ENCODE measurements around the gene TNNC1. TPM values are rescaled to one million over a fixed set of nuclear protein-coding genes. Genes with fewer than 3 reads are reported as not detected.

TNNC1 gene
- total and polyA plus RNA-seq, 4 donors: 0.21 to 0.75 (median 0.35) TPM

DNA sequence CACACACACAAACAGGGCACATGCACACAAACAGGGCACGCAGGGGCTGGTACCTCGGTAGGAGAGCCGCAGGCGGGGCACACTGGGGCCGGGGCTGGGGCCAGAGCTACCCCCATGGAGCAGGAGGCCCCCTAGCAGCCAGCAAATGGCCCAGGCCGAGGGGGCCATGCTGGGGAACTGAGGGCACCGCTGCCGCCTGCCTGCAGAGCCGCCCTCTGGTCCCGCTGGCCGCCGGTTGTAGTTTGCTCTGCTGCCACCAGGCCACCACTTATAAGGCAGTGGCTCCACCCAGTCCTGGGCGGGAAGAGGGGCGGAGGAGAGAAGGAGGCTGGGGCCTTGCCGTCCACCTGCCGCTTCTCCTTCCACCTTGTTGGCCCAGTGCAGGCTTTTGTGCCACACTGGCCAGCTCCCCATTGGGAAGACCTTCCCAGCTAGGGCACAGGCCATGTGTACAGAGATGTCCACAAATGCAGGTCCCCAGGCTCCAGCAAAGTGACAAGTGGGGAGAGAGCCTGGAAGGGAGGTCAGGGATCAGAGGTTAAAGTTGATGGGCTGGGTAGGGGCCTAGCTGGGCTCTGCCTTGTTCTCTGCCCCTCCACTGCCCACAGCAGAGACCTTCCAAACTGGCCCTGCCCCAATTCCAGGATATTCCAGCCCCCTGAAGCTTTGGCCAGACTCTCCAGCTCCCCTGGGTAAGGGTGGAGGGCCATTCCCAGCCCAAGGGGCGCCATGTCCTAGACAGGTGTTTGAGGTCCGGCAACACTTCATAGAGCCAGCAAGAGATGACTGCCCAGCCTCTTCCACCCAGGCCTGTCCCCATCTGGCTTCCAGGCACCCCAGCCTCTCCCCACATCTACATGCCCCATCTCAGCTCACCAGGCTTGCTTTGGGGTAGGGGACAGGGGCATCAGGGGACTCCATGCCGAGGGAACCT is 8.7 kb downstream of the TNNC1 start, which contains the start of gene SEMA3G:
Gene SEMA3G (minus strand): TSS at position 244 of the 934 bp plus-strand sequence. CDS start 76 bp downstream, at position 168.
- Histone ChIP-seq H3K9ac (ENCODE audit: low read depth in 1 of 2, low read length in 2 of 2) (no peak within 1 kb of the TSS), H3K27ac (ENCODE audit: low read depth in 1 of 2, low read length in 2 of 2) (no peak within 1 kb of the TSS), H3K27me3 (ENCODE audit: control insufficient read depth in 4 of 4, insufficient read depth in 4 of 4, low read length in 3 of 4) (no peaks in the 10 kb centered on the region), H3K4me1 (ENCODE audit: control insufficient read depth in 4 of 4, insufficient read depth in 4 of 4, low read length in 3 of 4) (peaks cover 2 to 5% (median 4%) of the 10 kb centered on the region in 4 donors), H3K4me3 (ENCODE audit: low read depth in 1 of 3, low read length in 3 of 3) (no peak within 1 kb of the TSS), H3K9me3 (ENCODE audit: control insufficient read depth in 4 of 4, low read length in 3 of 4) (no peaks in the 10 kb centered on the region), H3K36me3 (ENCODE audit: control insufficient read depth in 4 of 4, insufficient read depth in 3 of 4, low read depth in 1 of 4, low read length in 3 of 4) (no peaks in the 10 kb centered on the region)
- DNase-seq (ENCODE audit: low spot score): peak; percentile 76
- TF ChIP-seq HNF4A (conservative IDR thresholded peaks at IDR 0.05): no peak
- peak; percentile 68 for TF ChIP-seq CTCF (IDR thresholded peaks at IDR 0.05; ENCODE audit: low read depth, low read length, missing input control)
- 30% methylated on average over 19 of the region's 19 CpGs for WGBS

DNA sequence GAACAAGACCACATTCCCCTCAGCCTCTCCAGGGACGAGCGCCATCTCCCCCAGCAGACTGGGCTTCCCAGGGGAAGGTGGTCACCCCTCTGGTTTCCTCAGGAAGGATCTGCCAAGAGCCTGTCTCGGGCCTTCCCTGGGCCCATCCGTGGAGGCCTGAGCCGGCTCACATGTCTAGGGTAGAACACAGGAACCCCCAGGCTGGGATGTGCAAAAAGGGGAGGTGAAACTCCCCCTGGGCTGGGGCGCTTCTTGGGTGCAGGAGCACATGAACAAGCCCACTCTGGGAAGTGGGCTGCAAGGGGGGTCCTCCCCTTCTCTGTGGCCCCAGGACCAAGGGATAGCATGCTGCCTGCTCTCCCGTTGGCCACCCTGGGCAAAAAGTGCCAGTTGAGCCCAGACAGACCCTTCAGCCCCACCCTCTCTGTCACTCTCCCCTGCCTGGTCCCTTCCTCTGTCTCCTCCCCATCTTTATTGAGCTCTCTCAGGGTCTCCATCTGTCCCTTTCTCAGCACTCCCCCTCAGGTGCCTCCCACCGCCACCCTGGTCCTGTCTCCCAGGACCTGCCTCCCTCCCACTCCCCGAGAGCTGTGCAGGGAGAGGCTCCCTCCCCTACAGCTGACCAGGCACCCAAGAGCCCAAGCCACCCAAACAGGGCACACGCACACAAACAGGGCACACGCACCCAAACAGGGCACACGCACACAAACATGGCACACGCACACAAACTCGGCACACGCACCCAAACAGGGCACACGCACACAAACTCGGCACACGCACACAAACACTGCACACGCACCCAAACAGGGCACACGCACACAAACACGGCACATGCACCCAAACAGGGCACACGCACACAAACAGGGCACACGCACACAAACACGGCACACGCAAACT is 9.8 kb downstream of the TNNC1 start:
- DNase-seq (ENCODE audit: low spot score): no peak
- no peaks in the 10 kb centered on the region for H3K36me3 ChIP-seq (ENCODE audit: control insufficient read depth in 4 of 4, insufficient read depth in 3 of 4, low read depth in 1 of 4, low read length in 3 of 4)
- no peak overlapping the region for H3K9ac ChIP-seq (ENCODE audit: low read depth in 1 of 2, low read length in 2 of 2)
- TF ChIP-seq FOXA1 (IDR thresholded peaks at IDR 0.05) (no peak), TAF1 (conservative IDR thresholded peaks at IDR 0.05) (no peak), MAX (IDR thresholded peaks at IDR 0.05) (no peak), SP1 (IDR thresholded peaks at IDR 0.05) (no peak), JUND (IDR thresholded peaks at IDR 0.05) (no peak), EGR1 (IDR thresholded peaks at IDR 0.05; ENCODE audit: low read depth in 2 of 2) (no peak), RXRA (IDR thresholded peaks at IDR 0.05) (no peak), CTCF (IDR thresholded peaks at IDR 0.05; ENCODE audit: low read depth, low read length, missing input control) (no peak), YY1 (IDR thresholded peaks at IDR 0.05) (no peak), NR2F2 (IDR thresholded peaks at IDR 0.05) (no peak), GABPA (IDR thresholded peaks at IDR 0.05 in 1 of 2, conservative IDR thresholded peaks at IDR 0.05 in 1 of 2) (no peak), FOXA2 (IDR thresholded peaks at IDR 0.05) (no peak), HNF4G (IDR thresholded peaks at IDR 0.05) (no peak), RAD21 (IDR thresholded peaks at IDR 0.05) (no peak), HNF4A (conservative IDR thresholded peaks at IDR 0.05) (no peak)
- TF ChIP-seq, protein P1, sequence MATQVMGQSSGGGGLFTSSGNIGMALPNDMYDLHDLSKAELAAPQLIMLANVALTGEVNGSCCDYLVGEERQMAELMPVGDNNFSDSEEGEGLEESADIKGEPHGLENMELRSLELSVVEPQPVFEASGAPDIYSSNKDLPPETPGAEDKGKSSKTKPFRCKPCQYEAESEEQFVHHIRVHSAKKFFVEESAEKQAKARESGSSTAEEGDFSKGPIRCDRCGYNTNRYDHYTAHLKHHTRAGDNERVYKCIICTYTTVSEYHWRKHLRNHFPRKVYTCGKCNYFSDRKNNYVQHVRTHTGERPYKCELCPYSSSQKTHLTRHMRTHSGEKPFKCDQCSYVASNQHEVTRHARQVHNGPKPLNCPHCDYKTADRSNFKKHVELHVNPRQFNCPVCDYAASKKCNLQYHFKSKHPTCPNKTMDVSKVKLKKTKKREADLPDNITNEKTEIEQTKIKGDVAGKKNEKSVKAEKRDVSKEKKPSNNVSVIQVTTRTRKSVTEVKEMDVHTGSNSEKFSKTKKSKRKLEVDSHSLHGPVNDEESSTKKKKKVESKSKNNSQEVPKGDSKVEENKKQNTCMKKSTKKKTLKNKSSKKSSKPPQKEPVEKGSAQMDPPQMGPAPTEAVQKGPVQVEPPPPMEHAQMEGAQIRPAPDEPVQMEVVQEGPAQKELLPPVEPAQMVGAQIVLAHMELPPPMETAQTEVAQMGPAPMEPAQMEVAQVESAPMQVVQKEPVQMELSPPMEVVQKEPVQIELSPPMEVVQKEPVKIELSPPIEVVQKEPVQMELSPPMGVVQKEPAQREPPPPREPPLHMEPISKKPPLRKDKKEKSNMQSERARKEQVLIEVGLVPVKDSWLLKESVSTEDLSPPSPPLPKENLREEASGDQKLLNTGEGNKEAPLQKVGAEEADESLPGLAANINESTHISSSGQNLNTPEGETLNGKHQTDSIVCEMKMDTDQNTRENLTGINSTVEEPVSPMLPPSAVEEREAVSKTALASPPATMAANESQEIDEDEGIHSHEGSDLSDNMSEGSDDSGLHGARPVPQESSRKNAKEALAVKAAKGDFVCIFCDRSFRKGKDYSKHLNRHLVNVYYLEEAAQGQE (IDR thresholded peaks at IDR 0.05): no peak
- TF ChIP-seq, protein P2, sequence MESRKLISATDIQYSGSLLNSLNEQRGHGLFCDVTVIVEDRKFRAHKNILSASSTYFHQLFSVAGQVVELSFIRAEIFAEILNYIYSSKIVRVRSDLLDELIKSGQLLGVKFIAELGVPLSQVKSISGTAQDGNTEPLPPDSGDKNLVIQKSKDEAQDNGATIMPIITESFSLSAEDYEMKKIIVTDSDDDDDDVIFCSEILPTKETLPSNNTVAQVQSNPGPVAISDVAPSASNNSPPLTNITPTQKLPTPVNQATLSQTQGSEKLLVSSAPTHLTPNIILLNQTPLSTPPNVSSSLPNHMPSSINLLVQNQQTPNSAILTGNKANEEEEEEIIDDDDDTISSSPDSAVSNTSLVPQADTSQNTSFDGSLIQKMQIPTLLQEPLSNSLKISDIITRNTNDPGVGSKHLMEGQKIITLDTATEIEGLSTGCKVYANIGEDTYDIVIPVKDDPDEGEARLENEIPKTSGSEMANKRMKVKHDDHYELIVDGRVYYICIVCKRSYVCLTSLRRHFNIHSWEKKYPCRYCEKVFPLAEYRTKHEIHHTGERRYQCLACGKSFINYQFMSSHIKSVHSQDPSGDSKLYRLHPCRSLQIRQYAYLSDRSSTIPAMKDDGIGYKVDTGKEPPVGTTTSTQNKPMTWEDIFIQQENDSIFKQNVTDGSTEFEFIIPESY (IDR thresholded peaks at IDR 0.05): no peak
- TF ChIP-seq, protein P3, sequence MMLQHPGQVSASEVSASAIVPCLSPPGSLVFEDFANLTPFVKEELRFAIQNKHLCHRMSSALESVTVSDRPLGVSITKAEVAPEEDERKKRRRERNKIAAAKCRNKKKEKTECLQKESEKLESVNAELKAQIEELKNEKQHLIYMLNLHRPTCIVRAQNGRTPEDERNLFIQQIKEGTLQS (IDR thresholded peaks at IDR 0.05): no peak
- H3K27ac ChIP-seq (ENCODE audit: low read depth in 1 of 2, low read length in 2 of 2): no peak overlapping the region
- peaks cover 0 to 4% (median 2%) of the 10 kb centered on the region in 4 donors for H3K4me1 ChIP-seq (ENCODE audit: control insufficient read depth in 4 of 4, insufficient read depth in 4 of 4, low read length in 3 of 4)
- WGBS: 91% methylated on average over 25 of the region's 25 CpGs
- no peaks in the 10 kb centered on the region for H3K9me3 ChIP-seq (ENCODE audit: control insufficient read depth in 4 of 4, low read length in 3 of 4)
- H3K27me3 ChIP-seq (ENCODE audit: control insufficient read depth in 4 of 4, insufficient read depth in 4 of 4, low read length in 3 of 4): no peaks in the 10 kb centered on the region
- H3K4me3 ChIP-seq (ENCODE audit: low read depth in 1 of 3, low read length in 3 of 3): no peak overlapping the region

All from liver (tissue), 9 donors.